Adipose tissue (tissue), 3 donors: Measurements from ENCODE around the gene SLC38A8. TPM values are rescaled to one million over a fixed set of nuclear protein-coding genes. Genes with fewer than 3 reads are reported as not detected.

Experiments used
- H3K27ac ChIP-seq: one replicate; pipeline ENCODE4 v1.5.1; 2013; ENCODE audit warnings: low read depth, low read length
- WGBS, 3 donors: extraction: QIAGEN DNeasy Blood & Tissue Kit; methylation state at CpG; one replicate each; pipeline ENCODE4 v1.1.7; 2013; 5-methylcytosine and 5-hydroxymethylcytosine counted together
- polyA plus RNA-seq, 3 donors: library from polyadenylated mRNA; stranded (reverse); fragments of 200-250 nt; gene quantifications; one replicate each; pipeline ENCODE4 v1.2.3, GENCODE V29; 2013
- donor health status: healthy with polysubstance abuse.
- donor health status: Bipolar disorder and iron deficiency.
- donor health status: healthy.

Gene SLC38A8
- polyA plus RNA-seq, 3 donors, result 0.37 to 1.2 TPM; not detected in 1

DNA sequence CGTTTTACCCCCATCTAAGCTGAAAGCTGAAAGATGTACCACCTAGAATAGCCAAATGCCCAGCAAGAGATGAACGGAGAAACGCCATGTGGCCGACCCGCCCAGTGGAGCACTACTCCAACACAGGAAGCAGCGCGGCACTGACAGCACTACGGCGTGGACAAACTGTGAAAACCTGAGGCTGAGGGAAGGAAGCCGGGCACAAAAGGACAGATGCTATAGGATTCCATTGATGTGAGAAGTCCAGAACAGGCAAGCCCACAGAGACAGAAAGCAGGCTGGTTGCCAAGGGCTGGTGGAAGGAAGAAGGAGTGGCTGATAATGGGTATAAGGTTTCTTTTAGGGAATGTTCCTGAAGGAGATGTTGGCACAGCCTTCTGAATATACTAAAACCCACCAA lies 29.4 kb upstream of the SLC38A8 start:
- 77 to 80% (median 78%) methylated on average over 10 of the region's 10 CpGs for WGBS, 3 donors
- H3K27ac ChIP-seq, result no peak overlapping the region

- H3K27ac ChIP-seq, result no peak overlapping the region
- WGBS, 3 donors, result 79 to 92% (median 86%) methylated on average over 8 of the region's 8 CpGs
Measured at GRCh38 chr16:84071121-84071520, 28.5 kb upstream of the SLC38A8 start.

DNA sequence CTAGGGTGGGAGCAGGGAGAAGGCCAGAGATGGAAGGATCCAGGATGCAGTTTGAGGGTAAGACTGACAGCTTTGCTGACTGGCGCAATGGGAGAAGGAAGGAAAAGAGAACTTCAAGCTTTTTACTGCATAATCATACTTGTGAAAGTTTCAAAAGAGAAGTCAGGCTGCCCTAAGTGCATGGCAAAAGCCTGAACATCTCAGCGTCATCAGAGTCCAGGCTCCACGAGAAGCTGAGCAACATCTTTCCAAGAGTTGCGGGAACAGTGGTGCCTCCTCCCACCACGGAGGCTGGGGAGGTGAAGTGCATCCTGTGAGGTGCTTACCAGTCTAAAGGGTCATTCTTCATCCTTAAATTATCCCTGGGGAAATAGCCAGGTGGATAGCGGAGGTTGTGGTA lies 26.9 kb upstream of the SLC38A8 start:
- 69 to 88% (median 72%) methylated on average over 6 of the region's 6 CpGs for WGBS, 3 donors
- H3K27ac ChIP-seq, result no peak overlapping the region

DNA sequence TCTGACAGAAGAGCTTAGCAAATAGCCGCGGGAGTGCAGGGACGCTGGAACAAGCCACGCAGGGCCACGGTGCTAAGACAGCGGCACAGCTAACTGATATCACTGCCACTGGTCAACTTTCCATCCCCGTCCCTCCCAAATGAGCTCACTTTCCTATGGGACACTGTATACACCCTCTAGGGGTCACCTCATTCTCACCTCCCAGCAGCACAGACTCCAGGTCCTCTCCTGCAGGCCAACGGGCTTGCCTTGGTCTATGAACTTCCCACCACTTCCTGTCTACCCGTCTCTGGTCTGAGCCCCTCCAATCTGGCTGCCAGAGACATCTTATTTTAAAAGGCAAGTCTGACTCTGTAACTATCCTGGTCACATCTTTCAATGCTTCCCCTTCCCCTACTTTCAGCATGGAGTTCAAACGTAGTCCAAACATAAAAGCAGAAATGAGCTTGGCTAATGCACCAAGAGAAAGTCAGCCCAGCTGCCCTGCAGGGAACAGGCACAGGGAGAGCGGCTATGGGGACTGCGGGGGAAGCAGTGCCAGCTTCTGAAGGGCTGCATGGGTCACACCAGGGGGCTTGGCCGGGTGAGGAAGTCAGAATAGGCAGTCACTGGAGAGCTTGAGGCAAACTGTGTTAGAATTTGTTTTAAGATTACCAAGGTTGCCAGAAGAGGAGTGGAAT lies 26.3 kb upstream of the SLC38A8 start:
- 80 to 89% (median 82%) methylated on average over 13 of the region's 13 CpGs for WGBS, 3 donors
- no peak overlapping the region for H3K27ac ChIP-seq

GRCh38 chr16:84068041-84068440 lies 25.4 kb upstream of the SLC38A8 start:
- WGBS, 3 donors, result 93 to 95% (median 95%) methylated on average over 8 of the region's 8 CpGs
- no peak overlapping the region for H3K27ac ChIP-seq

DNA sequence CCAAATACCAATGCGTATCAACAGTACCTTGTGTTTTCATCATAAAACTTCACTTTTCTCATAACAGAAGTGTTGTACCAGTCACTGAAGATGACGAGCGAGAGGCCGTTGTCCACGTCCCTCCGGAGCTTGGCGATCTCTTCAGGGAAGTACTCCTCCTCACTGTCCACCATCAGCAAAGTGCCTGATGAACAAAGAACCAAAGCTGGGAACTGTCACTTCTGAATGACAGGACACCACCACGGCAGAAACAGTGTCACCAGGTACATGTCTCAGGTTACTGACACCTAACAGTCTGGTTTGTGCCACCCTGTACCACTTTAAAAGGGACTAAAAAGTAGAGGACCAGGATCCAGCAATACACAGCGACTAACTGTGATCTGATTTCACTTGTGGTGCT lies 25.0 kb upstream of the SLC38A8 start:
- WGBS, 3 donors, result 93 to 94% (median 93%) methylated on average over 9 of the region's 9 CpGs
- no peak overlapping the region for H3K27ac ChIP-seq

DNA sequence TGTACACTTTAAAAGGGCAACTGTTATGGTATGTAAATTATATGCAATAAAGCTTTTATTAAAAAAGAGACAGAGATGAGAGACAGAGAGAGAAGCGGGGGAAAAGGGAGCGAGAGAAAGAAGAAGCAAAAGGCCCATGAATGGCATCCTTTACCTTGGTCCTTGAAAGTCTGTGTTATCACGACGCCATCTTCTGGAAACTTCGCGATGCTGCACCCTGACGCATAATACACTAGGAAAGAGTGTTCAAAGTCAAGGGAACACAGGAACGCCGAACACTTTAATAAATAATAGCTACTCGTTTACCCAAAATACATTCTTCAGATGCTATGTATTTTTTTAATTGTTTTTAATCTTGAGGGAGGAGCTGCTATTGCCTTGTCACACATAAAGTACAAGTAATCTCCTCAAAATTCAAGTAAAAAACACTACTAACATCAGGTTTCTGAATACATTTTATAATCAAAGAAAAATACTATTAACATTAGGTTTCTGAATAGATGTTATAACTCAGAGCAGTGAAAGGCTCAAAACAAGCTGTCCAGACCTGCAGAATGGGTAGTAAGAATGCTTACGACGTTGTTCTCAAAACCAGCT lies 23.0 kb upstream of the SLC38A8 start:
- no peak overlapping the region for H3K27ac ChIP-seq
- 38 to 57% (median 44%) methylated on average over 12 of the region's 12 CpGs for WGBS, 3 donors

- WGBS, 3 donors, result 90 to 95% (median 95%) methylated on average over 4 of the region's 4 CpGs
- H3K27ac ChIP-seq, result no peak overlapping the region
Measured at GRCh38 chr16:84063980-84064379, 21.4 kb upstream of the SLC38A8 start.

- H3K27ac ChIP-seq, result no peak overlapping the region
- 46 to 61% (median 60%) methylated on average over 25 of the region's 25 CpGs for WGBS, 3 donors
Measured at GRCh38 chr16:84062734-84063640, 20.4 kb upstream of the SLC38A8 start.

DNA sequence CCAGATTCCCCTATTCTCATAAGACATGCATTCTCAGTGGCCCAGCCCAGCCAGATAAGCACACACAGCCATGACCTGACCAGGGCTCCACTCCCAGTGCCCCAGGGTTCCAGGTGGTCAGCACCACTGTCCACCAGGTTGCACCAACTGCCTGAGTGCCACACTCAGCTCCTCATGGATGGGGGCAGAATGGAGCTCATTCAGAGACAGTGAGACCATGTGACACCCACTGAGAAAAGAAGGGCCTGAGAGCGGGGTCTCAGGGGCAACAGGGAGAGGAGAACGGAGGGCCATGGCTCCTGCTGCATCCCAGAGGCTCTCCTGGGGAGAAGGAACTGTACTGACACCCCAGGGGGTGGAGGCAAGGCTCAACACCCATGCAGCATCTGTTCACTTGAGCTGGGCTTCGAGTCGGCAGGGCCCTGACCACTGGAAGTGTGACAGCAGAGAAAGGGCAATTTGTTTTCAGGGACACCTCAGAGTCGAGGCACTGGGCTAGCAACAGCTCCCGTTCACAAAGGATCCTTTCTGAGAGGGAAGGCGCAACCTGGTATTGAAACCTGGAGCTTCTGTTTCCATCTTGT lies 18.7 kb upstream of the SLC38A8 start:
- H3K27ac ChIP-seq, result no peak overlapping the region
- 87 to 91% (median 87%) methylated on average over 7 of the region's 7 CpGs for WGBS, 3 donors

DNA sequence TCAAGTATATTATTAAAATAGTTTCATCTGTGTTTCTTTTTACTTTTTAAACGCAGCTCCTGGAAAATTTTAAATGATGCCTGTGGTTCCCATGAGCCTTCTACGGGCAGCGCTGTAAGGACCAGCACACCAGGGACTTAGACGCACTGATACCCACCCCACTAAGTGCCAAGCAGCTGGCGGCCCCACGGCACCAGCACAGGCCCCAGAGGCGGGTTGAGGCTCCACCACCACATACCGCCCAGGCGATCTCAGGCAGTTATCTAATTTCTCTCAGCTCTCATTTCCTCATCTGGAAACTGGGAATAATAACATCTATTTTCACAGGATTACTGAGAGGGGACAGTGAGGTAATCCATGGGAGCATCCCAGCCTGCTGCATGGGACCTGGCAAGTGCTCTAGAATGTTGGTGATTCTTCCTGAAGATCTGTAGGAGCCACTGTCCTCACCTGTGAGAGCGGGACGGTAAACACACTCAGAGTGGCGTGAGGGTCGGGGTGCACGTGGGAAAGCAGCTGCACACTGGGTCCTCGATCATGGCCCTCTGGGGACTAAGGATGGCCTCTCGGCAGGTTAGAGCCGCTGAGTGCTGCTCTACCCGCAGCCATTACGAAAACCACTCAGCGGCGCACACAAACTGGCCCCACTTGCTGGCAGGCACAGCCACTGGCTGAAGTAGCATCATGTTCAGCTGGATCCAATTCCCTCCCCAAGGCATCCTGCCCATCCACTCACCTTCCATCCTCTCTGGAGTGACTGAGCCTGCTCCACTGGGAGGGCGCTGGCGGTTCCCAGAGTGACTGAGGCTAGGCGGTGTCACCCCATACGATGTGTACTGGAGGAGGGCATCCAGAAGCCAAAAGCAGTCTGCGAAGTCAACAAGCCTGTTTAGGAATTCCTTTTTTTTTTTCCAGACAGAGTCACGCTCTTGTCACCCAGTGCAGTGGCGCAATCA lies 17.6 kb upstream of the SLC38A8 start:
- no peak overlapping the region for H3K27ac ChIP-seq
- WGBS, 3 donors, result 95% methylated on average over 28 of the region's 28 CpGs

GRCh38 chr16:84059111-84059510 lies 16.5 kb upstream of the SLC38A8 start:
- WGBS, 3 donors, result 92 to 93% (median 92%) methylated on average over 11 of the region's 11 CpGs
- H3K27ac ChIP-seq, result no peak overlapping the region

DNA sequence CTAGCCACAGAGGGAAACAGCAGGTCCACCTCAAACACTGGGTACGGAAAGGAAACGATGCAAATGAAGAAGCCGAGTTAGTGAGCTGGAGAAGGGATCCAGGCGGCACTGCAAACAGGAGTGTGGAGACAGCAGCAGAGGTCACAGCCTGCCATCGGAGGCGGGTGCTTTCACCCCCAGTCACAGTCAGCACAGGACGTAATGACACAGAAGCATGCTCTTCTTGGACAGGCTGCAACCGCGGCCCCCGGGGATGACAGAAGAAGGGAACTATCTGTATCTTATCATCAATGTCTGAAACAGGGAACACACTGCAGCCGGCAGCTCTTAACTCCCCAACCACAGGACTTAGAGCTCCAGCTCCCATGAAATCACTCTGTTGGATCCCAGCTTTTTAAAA lies 16.1 kb upstream of the SLC38A8 start:
- no peak overlapping the region for H3K27ac ChIP-seq
- 81 to 90% (median 89%) methylated on average over 11 of the region's 11 CpGs for WGBS, 3 donors

- H3K27ac ChIP-seq, result no peak overlapping the region
Measured at GRCh38 chr16:84058211-84058610, 15.6 kb upstream of the SLC38A8 start.

GRCh38 chr16:84056933-84057332 lies 14.3 kb upstream of the SLC38A8 start:
- no peak overlapping the region for H3K27ac ChIP-seq
- 83 to 89% (median 87%) methylated on average over 7 of the region's 7 CpGs for WGBS, 3 donors

More at GRCh38 chr16:84058211-84058610, 15.6 kb upstream of the SLC38A8 start:
- WGBS, 3 donors, result 92 to 96% (median 96%) methylated on average over 13 to 15 of the region's 15 CpGs

DNA sequence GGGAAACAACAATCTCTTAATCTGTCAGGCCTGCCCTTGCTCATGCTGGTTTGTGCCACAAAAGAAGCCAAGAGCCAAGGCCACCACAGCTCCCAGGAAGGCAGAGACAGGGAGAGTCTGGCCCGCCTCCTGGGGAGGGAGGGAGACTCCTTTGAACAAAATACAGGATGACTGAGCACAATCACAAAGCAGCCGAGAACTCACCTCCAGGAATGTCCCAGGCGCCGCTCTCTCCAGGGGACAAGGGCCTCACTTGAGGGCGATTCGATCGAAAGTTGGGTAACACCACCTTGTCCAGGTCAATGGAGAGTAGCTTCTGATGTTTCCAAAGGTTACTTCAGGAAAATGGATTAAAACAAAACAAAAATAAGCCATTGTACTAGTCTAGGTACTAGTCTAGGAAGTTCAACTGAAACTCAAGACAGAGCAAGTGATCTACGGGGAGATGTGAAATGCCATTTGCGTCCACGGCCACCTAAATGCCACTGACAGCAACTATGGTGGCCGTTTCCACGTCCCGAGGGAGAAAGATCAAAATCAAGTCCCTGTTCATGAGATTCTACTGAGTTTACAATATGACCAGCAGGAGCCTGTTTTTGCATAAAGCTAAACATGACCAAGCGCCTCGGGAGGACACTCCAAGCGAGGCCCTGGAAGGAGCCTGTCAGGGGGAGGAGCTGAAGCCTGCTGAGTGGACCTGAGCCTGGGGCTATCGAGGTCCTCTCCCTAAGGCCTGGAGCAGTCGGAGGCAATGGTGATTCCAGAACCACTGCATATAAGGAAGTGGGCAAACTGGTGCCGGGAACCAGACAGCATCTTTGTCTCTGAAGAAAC lies 13.4 kb upstream of the SLC38A8 start:
- 75 to 93% (median 88%) methylated on average over 19 of the region's 19 CpGs for WGBS, 3 donors
- H3K27ac ChIP-seq, result no peak overlapping the region

DNA sequence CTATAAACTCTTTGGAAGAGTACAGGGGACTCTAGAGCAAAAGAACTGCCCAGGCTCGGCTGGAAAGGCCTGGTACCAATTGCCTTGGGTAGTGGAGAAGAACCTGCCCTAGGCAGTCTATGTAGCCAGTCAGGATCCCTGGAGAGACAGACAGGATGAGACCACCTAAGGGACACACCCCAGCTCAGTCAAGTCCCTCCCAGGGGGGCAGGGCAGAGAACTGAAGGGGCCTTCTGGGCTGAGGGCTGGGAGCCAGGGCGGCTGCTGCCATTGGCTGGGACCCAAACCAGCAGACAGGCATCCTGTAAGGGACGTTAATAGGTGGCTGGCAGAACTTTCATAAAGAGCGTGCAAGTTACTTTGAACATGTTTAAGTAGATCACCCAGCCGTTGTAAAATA lies 12.8 kb upstream of the SLC38A8 start:
- H3K27ac ChIP-seq, result no peak overlapping the region
- WGBS, 3 donors, result 38 to 71% (median 63%) methylated on average over 5 of the region's 5 CpGs
